OCI-LY1 (cell line): ENCODE results near the gene COL4A4.

Experiments
- EZH2 ChIP-seq: fragments of 200-600 bp; sonication (generic), shearing (Covaris generic); IDR thresholded peaks from 2 replicates; pipeline ENCODE4 v1.8.0; 2017; ENCODE audit warnings: borderline replicate concordance, mixed run types, mild to moderate bottlenecking, antibody characterized with exemption, low read length, moderate library complexity, mixed read lengths
- TF ChIP-seq, protein P1 (sequence below): fragments of 200-600 bp; sonication (generic), shearing (Covaris generic); IDR thresholded peaks from 2 replicates; pipeline ENCODE4 v1.5.1; 2017; ENCODE audit warnings: mild to moderate bottlenecking, antibody characterized with exemption, low read length, moderate library complexity, mixed read lengths

DNA sequence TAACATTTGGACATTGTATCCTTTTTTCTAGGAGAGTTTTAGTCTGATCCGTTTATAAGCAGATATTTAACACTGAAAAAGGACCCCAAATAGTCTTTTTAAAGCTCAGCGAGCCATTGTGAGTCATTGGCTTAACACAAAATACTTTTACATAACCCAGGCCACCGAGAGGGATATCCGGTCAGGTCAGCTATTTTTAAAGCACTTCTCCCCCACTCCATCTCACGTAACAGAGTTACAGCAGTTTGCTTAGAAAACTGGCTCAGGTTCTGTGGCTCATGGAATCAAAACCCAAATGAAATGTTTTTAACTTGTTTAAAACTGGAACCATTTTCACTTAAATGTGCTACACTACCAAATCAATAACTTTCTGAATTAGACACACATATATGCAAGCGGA is 24.3 kb upstream of the COL4A4 start:
- TF ChIP-seq, protein P1, sequence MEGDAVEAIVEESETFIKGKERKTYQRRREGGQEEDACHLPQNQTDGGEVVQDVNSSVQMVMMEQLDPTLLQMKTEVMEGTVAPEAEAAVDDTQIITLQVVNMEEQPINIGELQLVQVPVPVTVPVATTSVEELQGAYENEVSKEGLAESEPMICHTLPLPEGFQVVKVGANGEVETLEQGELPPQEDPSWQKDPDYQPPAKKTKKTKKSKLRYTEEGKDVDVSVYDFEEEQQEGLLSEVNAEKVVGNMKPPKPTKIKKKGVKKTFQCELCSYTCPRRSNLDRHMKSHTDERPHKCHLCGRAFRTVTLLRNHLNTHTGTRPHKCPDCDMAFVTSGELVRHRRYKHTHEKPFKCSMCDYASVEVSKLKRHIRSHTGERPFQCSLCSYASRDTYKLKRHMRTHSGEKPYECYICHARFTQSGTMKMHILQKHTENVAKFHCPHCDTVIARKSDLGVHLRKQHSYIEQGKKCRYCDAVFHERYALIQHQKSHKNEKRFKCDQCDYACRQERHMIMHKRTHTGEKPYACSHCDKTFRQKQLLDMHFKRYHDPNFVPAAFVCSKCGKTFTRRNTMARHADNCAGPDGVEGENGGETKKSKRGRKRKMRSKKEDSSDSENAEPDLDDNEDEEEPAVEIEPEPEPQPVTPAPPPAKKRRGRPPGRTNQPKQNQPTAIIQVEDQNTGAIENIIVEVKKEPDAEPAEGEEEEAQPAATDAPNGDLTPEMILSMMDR, result no peak
- TF ChIP-seq EZH2, result no peak
